ENCODE results near the gene TAF11L2.
"Not testable (repeated sequence)": the region's sequence is repeated elsewhere in the genome, so short reads cannot be mapped to it uniquely, and the experiment has no call there.

The TAF11L2 gene

DNA sequence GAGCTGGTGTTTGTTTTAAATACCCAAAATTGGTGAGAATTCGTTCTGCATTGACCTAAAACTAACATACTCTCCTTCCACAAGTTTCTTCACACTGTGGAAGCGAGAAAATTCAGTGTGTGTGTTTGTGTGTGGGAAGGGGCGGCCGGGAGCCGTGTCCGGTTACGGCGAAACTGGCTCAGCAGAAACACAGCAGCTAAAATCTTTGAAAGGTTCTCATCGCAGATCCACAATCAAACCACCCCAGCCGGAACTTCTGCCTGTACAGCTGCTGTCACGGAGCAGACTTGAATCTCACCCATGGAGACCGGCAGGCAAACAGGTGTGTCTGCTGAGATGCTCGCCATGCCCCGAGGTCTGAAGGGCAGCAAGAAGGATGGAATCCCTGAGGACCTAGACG lies 30.3 kb downstream of the TAF11L2 start, which contains the start of gene TAF11L6:
Gene TAF11L6 (plus strand): TSS at position 301 of the 400 bp plus-strand sequence.
- not testable (repeated sequence) for DNase-seq

Measured in NCI-H82 (cell line).